ENCODE data around the gene EPN1. TPM values are rescaled to one million over a fixed set of nuclear protein-coding genes. Genes with fewer than 3 reads are reported as not detected.

The EPN1 gene
- polyA plus RNA-seq, 4 donors, result 90.2 to 163 (median 102) TPM

DNA sequence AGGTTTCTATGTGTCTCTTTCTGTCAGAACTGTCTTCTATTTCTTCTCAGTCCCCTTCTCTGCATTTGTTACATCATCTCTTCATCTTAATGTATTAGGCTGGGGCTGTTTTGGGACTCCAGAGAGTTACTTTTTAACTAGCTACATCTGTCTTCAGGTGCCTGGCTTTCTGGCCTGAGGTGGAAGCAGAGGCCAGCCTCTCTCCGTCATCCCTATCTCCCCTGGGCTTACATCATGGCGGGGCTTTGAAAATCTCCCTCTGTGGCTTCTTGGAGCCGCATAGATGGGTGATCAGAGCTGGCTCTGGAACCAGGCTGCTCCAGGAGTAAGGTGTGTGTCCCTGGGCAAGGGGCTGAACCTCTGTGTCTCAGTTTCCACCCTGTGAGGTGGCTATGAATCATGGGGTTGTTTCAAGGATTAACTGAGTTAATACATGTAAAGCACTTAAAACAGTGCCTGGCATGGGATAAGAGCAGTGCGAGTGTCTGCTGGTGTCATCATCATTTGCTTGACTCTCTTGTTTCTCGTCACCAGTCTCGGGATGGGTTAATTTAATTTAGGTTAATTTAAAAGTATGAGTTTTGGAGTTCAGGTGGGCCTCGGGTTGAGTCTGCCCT is 2.0 kb downstream of the EPN1 start:
- no peak for DNase-seq (ENCODE audit: low read depth in 4 of 4, low spot score in 3 of 4)

DNA sequence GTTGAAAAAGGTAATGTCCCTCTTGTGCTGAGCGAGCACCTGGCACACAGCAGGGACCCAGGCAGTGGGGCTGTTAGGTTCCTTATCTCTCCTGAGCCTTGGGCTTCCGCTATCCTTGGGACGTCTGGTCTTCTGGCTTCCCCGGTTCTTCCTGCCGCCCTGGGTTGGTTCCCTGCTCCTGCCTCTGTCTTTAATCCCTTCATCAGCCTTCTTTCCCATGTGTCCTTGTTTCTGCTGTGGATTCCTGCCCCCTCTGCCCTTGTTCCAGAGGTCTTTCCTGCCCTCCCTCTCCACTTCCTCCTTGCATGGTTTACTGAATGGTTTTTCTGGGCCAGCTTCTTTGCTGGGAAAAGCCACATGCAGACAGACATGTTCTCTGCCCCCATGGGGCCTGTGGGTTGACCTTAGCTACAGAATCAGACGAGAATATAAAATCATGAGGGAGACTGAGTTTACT is 2.6 kb downstream of the EPN1 start:
- DNase-seq (ENCODE audit: low read depth in 4 of 4, low spot score in 3 of 4), result no peak

DNA sequence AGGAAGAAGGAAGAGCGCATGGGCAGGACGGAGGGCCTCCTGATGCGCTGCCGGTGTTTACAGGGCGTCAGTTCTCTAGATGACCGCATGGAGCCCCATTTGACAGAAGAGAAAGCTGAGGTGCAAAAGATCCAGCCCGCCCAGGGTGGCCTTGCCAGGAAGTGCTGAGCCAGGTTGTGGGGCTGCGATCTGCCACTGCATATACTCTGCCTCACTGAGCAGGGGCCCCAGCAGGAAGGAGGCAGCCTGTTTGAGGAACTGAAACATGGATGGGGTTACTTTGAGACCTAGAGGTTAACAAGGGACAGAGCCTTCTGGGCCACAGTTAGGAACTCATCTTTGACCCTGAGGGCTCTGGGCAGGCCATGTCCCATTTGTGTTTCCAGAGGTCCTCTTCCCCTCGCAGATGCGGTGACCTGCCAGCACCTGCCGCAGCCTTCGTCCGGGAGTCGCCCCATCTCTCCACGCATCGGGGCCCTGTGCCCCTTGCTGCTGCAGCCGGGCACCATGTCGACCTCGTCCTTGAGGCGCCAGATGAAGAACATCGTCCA is 3.2 kb downstream of the EPN1 start:
- no peak for DNase-seq (ENCODE audit: low read depth in 4 of 4, low spot score in 3 of 4)

DNA sequence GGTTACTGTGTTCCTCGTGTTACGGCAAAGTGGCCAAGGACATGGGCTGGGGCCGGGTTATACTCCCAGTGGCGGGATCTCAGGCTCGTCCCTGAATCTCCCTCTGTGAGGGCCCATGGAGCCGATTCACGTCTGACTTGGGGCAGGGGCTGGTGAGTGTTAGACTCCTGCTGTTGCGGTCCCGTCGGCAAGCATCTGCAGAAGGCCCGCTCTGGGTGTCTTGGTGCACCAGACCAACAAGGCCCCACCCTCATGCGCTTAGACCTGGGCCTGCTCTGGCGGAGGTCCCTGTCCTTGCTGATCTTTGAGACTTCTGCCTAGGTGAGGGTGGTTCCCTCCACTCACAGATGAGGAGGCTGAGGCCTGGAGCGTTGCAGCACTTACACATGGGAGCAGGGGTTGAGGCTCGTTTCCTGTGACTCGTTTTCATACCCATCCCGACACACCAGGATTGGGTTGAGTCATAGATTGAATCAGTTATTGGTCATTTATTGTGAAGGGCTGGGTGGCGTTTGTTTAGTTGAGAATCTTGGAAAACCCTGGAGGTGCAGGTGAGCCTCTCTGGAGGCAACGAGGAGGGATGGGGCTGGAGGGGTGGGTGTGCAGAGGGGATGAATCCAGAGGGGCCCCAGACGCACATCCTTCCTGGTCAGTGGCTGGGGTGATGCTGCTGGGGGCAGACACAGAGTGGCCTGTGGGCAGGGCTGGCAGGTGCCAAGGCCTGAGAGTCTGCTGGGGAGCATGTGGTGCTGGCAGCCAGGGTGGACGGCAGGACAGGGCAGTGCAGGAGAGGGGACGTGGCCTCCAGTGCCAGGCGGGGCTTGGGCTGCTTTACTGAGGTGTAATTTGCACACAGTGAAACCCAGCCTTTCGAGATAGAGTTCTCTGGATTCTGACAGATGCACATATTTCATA is 4.6 kb downstream of the EPN1 start:
- no peak for DNase-seq (ENCODE audit: low read depth in 4 of 4, low spot score in 3 of 4)

DNA sequence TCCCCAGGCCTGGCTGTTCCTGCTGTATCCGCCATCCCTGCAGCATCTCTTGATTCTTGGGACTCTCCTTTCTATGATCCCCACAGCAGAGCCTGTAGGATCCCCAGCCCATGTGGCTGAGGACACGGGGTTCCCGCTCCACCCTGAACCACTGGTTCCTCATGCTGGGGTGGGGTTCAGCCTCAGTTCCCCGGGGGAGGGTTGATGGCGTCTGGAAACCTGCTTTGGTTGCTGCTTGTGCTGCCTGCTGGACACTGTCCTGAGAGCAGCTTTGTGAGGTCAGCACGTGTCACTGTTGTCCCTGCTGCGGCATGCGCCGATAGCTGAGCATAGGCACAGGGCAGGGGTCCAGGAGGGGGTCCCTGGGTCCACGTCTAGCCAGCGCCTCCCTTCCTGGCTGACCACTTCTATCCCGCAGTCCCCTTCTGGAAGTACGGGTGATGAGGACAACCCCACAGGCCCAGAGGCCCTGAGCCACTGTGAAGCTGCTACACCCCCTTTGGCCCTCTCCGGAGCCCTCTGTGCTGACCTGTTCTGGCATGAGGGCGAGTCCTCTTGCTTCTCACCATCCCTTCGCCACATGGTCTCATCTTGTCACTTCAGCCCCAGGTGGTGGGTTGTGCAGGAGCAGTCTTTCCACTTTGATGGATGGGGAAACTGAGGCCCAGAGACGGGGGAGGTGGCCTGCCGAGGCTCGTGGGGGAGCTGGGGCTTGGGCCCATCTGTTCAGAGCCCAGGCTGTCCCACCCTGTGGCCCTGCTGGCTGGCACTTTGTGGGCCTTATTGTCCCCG is 5.5 kb downstream of the EPN1 start:
- no peak for DNase-seq (ENCODE audit: low read depth in 4 of 4, low spot score in 3 of 4)

DNA sequence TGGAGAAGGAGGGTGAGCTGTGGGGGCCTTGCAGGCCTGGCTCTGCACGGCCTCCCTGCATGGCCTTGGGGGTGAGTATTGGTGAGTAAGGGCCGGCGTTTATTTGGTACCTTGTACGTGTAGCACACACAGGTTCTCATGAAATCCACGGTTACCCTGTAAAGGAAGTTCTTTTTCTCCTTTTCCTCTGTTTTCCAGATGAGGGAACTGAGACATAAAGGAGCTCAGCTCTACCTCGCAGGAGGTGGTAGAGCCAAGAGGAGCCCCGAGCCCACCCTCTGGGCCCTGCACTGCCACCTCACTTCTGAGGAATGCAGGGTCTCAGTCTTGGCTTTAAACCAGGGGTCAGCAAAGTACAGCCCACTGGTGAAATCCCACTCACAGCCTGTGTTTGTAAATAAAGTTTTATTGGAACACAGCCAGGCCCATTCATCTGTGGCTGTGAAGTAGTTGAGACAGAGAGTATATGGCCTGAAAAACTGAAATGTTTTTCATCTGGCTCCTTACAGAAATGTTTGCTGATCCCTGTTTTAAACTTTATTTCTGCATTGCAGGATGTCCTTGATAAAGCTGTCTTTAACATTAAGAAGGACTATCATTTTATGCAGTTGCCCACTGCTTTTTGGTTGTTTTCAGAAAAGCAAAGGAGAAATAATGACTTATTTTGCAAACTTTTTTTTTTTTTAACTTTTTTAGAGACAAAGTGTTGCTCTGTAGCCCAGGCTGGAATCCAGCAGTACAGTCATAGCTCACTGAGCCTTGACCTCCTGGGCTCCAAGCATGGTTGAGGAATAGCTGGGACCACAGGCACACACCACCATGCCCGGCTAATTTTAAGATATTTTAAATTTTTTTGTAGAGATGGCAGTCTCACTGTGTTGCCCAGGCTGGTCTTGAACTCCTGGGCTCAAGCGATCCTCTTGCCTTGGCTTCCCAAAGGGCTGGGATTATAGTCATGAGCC is 6.4 kb downstream of the EPN1 start:
- DNase-seq (ENCODE audit: low read depth in 4 of 4, low spot score in 3 of 4), result no peak

DNA sequence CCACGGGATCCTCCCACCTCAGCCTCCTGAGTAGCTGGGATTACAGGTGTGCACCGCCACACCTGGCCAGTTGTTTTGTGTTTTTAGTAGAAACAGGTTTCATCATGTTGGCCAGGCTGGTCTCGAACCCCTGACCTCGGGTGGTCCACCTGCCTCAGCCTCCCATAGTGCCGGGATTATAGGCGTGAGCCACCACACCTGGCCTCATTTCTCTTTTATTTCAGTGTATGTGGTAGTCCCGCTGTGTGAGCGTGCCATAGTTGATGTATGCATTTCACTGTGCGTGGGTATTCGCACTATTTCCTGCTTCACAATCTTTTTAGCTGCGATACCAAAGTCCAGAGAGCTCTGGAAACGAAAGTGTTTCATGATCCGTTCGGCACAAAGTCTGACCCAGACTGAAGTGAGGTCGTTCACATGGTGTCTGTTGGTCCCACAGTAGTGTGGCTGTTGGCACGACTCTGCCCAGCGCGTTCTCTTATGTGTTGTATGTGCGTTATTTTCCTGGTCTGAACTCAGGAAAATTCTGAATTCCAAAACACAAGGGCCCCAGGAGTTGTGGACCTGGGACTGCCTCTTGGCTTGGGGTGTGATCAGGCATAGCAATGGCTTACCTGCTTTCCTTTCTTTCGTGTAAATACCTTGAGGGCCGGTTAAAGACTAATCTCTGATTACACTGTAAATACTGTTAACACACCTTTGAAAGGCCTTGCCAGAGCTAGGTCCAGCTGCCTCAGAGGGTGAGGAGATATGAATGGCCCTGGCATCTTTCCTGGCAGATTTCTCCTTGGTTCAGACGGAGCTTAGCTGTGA is 8.6 kb downstream of the EPN1 start:
- DNase-seq (ENCODE audit: low read depth in 4 of 4, low spot score in 3 of 4), result peak in 2 of 4 donors; percentile 53 to 56

DNA sequence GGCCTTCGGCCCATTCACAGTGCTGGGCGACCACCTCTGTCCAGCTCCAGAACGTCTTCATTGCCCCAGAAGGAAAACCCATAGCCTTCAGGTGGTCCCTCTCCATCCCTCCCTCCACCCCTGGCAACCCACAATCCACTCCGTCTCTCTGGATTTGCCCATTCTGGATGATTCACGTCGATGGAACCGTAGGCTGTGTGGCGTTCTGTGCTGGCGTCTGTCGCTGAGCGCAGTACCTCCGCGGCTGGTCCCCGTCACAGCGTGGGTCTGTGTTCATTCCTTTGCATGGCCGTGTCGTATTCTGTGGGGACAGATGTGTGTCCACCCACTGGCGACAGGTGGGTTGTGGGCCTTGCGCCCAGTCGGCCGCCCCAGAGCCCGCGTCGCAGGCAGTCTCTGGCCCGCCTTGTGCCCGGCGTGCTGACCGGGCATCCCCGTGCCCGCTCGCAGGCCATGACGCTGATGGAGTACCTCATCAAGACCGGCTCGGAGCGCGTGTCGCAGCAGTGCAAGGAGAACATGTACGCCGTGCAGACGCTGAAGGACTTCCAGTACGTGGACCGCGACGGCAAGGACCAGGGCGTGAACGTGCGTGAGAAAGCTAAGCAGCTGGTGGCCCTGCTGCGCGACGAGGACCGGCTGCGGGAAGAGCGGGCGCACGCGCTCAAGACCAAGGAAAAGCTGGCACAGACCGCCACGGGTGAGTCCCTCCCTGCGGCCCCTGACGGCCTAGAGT is 10.1 kb downstream of the EPN1 start:
- DNase-seq (ENCODE audit: low read depth in 4 of 4, low spot score in 3 of 4), result no peak

DNA sequence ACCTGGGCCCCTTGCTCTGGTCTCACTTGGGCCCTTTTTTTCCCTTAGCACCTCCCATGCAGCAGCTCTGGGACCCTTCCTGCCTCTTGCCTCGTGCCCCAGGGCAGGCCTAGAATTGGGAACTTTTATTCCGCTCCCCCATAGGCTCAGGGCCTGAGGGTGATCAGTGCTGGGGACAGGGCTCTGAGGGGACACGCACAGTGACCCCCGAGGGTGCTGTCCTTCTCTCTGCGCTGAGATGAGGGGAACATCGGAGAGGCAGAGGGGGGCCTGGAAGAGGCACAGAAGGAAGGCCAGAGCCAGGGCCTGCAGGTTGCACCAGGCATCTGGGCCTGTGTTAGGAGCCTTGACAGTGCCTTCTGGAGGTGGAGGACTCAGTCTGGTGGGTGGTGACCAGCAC is 10.8 kb downstream of the EPN1 start:
- DNase-seq (ENCODE audit: low read depth in 4 of 4, low spot score in 3 of 4), result no peak

DNA sequence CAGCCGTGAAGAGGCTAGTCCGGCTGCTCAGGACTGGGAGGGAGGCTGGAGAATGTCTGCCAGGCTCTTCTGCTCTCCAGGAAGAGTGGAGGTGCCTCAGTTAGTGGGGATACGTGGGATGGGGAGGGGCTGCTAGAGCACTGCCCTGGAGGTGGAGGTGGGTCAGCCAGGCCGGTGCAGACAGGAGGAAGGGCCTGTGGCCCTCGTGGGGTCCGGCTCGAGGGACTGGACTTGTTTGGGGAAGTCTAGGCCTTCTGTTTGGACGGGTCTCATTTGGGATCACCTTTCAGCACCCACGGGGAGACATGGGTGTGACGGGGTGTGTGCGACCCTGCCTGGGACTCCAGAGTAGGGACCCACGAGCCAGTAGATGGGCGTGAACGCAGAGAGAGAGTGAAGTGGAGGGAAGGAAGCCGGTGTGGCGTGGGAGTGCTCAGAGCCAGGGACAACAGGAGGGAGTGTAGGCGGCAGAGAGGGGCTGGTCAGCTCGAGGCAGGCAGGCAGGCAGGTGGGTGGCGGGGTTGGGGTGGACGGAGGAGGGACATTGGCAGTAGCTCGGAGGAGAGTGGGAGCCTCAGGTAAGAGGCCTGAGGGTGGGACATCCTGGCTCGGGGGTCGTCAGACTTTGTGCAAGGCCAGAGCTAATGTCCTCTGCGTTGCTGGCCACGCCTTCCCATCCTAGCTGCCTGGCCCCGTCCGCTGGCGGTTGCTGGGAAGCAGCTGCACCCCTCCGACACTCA is 11.5 kb downstream of the EPN1 start:
- DNase-seq (ENCODE audit: low read depth in 4 of 4, low spot score in 3 of 4), result no peak

DNA sequence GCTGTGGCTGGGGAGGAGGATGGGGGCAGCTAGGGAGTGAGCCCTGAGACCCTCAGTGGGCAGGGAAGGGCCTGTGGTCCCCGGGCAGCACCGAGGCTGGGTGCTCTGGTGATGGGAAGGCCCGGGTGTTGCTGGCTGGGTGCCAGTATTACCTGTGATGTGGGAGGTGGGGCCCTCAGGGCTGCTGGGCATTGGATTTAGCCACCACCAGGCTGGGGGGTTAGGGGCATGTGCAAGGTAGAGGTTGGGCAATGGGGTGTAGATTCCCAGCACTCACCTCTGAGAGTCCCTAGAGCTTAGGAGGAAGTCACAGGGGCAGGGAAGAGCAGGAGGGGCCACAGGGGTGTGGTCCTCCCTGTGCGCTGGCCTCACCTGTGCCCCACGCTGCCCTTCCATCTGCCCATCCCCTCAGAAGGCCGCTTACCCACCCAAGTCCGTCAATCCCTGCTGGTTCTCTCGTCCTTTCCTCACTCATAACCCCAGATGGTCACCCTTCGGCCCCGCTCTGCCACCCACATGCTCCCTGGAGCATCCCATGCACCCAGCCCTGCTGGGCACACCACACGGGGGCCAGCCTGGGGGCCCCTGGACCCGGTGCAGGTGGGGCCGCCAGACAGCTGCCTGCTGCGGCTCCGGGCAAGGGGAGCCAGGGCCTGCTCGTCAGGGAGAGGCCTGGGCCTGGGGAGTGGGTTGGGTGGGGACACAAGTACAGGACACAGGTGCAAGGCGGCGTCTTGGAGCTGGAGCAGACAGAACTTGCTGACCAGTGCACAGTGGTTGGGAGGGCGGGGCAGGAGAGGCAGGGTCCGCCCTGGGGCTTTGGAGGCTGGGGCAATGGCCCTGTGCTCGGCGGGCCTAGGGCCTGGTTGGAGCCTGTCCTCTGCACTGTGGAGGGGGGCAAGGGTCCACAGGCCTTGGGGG is 12.5 kb downstream of the EPN1 start:
- DNase-seq (ENCODE audit: low read depth in 4 of 4, low spot score in 3 of 4), result no peak

DNA sequence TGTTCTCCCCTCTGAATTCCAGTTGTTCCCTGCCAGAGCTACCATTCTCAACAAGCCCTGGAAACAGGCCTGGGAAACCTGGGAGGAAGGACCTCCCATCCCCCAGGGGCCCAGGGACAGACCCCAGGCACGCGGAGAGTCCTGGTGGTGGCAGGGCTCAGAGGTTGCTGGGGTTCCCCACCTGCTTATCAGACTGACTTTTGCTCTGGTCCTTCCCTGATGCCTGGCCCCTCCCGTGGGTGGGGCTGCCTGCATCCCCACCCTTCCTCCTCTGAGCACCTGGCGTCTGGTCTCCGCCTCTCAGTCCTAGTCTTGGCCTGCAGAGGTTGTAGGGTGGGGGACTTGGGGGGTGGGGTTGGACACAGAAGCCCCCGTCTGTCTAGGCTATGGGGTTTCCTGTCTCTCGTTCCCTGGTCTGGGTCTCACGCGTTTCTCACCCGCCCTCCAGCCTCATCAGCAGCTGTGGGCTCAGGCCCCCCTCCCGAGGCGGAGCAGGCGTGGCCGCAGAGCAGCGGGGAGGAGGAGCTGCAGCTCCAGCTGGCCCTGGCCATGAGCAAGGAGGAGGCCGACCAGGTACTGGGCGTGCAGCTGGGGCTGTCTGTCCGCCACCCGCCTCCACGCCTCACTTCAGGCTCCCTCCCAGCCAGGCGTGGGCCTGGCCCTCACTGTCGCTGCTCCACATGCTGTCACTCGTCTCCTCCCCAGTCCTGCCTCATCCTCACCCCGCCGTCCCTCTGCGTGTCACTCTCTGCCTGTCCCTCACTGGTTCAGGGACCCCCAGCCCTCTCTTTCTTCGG is 13.6 kb downstream of the EPN1 start:
- DNase-seq (ENCODE audit: low read depth in 4 of 4, low spot score in 3 of 4), result no peak

DNA sequence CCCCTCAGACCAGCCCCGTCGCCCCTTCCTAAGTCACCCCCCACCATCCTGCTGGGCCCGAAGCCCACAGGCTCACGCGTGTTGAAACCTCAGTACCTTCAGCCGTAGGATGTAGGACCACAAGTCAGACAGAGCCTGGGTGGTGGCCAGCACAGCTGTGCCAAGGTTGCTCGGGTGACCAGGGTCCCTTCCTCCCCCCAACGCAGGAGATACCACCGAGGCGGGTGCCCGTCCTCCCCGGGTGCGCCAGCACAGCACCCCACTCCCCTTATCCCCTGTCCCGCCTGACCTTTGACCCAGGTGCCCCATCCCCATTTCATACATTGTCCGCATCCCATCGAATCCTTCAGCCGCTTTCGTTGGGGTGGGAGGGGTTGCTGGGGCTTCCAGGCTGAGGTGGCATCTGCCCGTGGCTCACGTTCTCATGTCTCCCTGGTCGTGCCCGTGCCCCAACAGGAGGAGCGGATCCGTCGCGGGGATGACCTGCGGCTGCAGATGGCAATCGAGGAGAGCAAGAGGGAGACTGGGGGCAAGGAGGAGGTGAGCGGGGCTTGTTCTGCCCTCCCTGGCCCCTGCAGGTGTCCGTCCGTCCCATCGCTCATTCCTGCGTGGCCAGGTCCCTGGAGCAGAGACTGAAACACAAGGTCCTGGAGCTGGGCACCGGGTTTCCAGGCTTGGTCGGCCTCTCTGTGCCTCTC is 14.5 kb downstream of the EPN1 start:
- no peak for DNase-seq (ENCODE audit: low read depth in 4 of 4, low spot score in 3 of 4)

DNA sequence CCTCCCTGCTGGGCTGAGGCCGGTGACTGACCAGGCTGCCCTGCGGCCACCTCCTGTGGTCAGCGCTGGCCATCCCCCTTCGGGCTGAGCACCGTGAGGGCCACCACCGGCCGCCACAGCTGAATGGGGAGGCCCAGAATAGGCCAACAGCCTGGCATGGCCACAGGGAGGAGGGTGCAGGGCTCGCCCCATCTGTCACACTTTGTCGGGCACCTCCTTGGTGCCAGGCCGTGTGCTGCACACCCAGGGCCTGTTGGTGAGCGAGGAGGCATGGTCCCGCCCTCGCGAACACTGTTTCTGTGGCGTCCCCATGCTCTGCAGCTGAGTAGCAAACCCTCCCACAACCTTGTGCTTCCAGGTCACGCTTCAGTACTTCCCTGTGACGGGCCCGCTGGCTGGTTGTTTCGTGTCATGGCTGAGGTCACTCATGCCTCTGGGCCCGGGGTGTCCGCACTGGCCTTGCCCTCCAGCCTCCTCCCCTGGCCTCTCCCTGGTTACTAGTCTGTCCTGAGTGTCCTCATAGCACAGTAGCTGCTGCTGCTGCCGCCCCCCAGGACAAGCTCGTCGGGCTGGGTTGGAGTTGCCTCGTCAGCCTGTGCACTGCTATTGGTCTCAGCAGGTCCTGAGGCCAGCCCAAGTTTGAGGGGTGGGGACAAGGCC is 15.2 kb downstream of the EPN1 start:
- no peak for DNase-seq (ENCODE audit: low read depth in 4 of 4, low spot score in 3 of 4)

Data from right renal pelvis (tissue), 4 donors.